ENCODE measurements around the gene CCDC149. TPM values are rescaled to one million over a fixed set of nuclear protein-coding genes. Genes with fewer than 3 reads are reported as not detected.

The CCDC149 gene
- total and polyA plus RNA-seq, 8 donors: 18.8 to 26.1 (median 22.0) TPM

GRCh38 chr4:24867766-24868296, 45.0 kb downstream of the CCDC149 start:
- Histone ChIP-seq H3K4me1 (no peaks in the 10 kb centered on the region), H3K27ac (no peak overlapping the region), H3K9me3 (peaks cover 0 to 29% of the 10 kb centered on the region in 2 donors), H3K4me3 (no peak overlapping the region), H3K36me3 (peaks cover 0 to 68% of the 10 kb centered on the region in 2 donors), H3K27me3 (no peaks in the 10 kb centered on the region)
- ATAC-seq: no peak
- intact Hi-C loops (cut with DNase I): no loop called here
- no peak for TF ChIP-seq CTCF (IDR thresholded peaks at IDR 0.05)
- no peak for DNase-seq

GRCh38 chr4:24867251-24867650, 45.6 kb downstream of the CCDC149 start:
- Histone ChIP-seq H3K27me3 (no peaks in the 10 kb centered on the region), H3K9me3 (peaks cover 0 to 33% of the 10 kb centered on the region in 2 donors), H3K36me3 (peaks cover 0 to 62% of the 10 kb centered on the region in 2 donors), H3K4me3 (no peak overlapping the region), H3K4me1 (no peaks in the 10 kb centered on the region), H3K27ac (no peak overlapping the region)
- intact Hi-C loops (cut with DNase I): no loop called here
- no peak for DNase-seq
- no peak for TF ChIP-seq CTCF (IDR thresholded peaks at IDR 0.05)
- no peak for ATAC-seq

- no peak for TF ChIP-seq CTCF (IDR thresholded peaks at IDR 0.05)
- H3K36me3 ChIP-seq: peaks cover 0 to 56% of the 10 kb centered on the region in 2 donors
- intact Hi-C loops (cut with DNase I): no loop called here
- DNase-seq (no peak), ATAC-seq (no peak)
- H3K4me1 ChIP-seq: no peaks in the 10 kb centered on the region
- H3K4me3 ChIP-seq: no peak overlapping the region
- H3K9me3 ChIP-seq: peaks cover 0 to 37% of the 10 kb centered on the region in 2 donors
- no peak overlapping the region for H3K27ac ChIP-seq
- H3K27me3 ChIP-seq: no peaks in the 10 kb centered on the region
These were observed 47.4 kb downstream of the CCDC149 start for GRCh38 chr4:24865401-24865800.

GRCh38 chr4:24863799-24864198, 49.0 kb downstream of the CCDC149 start:
- intact Hi-C loops (cut with DNase I): no loop called here
- Histone ChIP-seq H3K4me1 (no peaks in the 10 kb centered on the region), H3K27ac (no peak overlapping the region), H3K4me3 (no peak overlapping the region), H3K27me3 (no peaks in the 10 kb centered on the region), H3K36me3 (peaks cover 0 to 47% of the 10 kb centered on the region in 2 donors), H3K9me3 (peaks cover 0 to 37% of the 10 kb centered on the region in 2 donors)
- ATAC-seq (no peak), DNase-seq (no peak)
- no peak for TF ChIP-seq CTCF (IDR thresholded peaks at IDR 0.05)

GRCh38 chr4:24862073-24862751, 50.6 kb downstream of the CCDC149 start:
- Histone ChIP-seq H3K36me3 (peaks cover 0 to 32% of the 10 kb centered on the region in 2 donors), H3K4me1 (no peaks in the 10 kb centered on the region), H3K9me3 (peaks cover 0 to 37% of the 10 kb centered on the region in 2 donors), H3K27me3 (no peaks in the 10 kb centered on the region), H3K27ac (no peak overlapping the region), H3K4me3 (no peak overlapping the region)
- ATAC-seq: no peak
- no peak for TF ChIP-seq CTCF (IDR thresholded peaks at IDR 0.05)
- intact Hi-C loops (cut with DNase I): no loop called here
- no peak for DNase-seq

Measured in left lung (tissue), 10 donors.